ENCODE data around the gene PEG3.

The PEG3 gene

GRCh38 chr19:56838909-56839651 is 1.4 kb downstream of the PEG3 start:
- no peak for DNase-seq

DNA sequence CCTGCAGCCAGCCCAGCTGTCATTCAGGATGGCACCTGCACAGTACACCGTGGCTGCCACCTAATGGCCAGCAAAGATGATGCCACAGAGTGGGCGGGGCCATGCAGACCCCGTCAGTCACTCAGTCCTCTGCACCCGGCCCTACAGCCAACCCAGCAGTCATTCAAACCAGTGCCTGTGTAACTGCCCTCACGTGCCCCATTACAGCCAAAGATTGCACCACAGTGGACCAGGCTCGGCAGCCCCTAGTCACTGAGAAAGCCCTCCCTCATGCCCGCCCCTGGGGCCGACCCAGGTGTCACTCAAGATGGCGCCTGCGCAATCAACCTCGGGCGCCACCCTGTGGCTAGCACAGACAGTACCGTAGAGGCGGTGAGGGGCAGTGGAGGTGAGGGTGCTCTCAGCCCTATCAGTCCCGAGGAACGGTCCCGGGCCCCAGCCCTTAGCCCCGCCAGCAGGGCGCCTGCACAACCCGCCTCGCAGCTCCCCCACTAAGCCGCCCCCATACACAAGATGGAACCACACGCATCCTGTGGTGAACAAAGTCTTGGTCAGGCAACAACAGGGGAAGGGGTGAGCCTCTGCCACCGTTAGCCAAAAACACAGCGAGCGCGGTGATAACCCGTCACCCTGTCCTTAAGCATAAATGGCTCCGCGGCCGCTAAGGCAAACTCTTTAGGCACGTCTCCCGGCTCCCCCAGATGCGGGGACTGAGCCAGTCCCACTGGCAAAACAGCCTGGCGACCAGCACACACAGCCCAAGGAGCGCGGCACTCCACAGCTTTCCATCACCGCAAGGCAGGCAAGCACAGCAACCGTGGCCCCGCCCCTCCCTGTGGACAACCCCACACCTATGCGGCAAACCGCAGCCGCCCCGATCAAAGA is 2.3 kb downstream of the PEG3 start:
- no peak for DNase-seq

DNA sequence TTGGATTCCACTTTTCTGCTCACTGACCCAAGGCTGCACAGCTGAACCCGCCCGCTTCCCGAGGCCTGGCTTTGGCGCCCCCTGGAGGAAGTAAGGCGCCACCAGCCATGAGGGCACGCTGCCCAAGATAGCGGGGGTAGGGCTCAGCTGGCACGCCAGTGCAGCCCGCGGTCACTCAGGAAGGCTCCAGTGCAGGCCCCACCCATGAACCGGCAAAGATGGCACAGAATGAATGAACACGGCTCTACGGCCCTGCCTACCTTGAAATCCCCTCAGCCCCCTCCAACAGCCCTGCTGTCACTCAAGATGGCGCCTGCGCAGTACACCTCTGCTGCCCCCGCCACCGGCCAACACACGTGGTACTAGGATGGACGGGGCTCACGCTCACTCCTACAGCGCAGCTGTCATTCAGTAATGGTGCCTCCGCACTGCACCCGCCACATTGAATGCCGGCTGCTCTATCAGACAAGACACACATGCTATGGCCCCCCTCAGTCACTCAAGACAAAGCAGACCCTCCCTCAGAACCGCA is 3.0 kb downstream of the PEG3 start:
- no peak for DNase-seq

- no peak for DNase-seq
Measured at GRCh38 chr19:56837004-56837403, 3.5 kb downstream of the PEG3 start.

GRCh38 chr19:56836059-56836458 is 4.5 kb downstream of the PEG3 start:
- no peak for DNase-seq

DNA sequence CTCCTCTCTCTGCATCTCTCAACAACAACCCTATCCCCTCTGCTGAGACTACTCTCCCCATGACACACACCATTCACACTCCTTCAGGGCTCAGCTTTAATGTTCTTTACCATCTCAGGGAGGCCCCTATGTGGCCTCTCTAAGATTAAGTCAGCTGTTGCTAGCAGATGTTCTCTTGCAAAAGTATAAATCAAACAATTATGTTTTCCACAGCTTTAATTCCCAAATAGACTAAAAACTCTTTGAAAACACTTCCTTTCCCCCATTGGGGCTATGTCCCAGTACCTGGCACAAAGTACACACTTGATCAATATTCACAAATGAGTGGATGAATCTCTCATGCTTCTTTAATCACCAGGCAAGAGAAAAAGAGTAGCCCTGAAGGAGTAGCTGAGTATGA is 5.1 kb downstream of the PEG3 start:
- no peak for DNase-seq

DNA sequence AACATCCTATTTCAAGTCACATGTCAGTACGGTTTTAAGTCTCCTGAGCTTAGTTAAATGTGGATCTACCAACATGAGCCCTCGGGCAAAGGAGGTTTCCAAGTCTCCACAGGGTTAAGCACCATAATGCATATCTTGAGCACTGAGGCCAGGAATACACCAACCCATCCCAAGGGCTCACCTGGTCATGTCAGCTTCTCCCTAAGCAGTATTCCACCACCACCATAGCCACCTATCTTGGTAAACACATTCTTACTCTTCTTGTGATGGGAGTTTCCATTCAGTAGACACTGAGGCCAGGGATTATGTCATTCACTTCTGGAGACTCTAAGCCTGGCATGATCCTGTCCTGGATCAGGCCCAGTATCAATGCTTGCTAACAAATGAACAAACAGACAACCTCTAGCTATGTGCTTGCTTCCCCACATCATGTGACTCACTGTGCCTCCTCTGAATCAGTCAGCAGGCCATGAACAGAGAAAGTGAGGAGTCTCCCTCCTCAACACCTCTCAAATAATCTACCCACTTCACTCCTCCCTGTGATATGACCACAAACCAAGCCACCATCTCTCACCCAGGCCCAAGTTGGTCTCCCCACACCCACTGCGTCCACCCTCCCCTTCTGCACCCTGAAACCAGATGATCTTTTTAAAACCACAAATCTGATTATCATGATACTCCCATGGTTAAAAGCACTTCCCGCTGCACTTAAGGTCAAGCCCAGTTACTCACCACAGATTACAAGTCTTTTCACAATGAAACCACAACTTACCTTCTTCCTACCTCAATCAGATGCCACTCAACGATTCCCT is 5.8 kb downstream of the PEG3 start:
- DNase-seq = no peak

- DNase-seq = no peak
Measured at GRCh38 chr19:56832352-56832928, 8.1 kb downstream of the PEG3 start.

GRCh38 chr19:56831255-56831654 is 9.3 kb downstream of the PEG3 start:
- DNase-seq = no peak

- no peak for DNase-seq
Measured at GRCh38 chr19:56829596-56829995, 10.9 kb downstream of the PEG3 start.

GRCh38 chr19:56827708-56828107 is 12.8 kb downstream of the PEG3 start:
- DNase-seq = no peak

DNA sequence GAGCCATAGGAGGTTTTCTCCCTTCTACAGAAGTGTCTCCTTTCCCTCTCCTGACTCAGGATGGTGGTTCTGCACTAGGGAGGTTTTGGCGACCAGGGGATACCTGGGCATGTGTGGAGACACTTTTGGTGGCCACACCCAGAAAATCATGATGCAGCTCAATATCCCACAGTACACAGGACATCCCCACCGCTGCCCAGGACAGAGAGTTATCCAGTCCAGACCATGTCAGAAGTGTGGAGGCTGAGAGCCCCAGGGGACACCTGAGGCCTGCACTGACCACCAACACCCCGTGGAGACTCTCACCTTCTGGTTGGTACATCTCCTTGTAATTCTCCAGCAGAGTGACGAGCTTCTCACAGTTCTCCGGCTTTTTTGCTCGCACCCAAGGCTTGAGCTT is 16.6 kb downstream of the PEG3 start:
- no peak for DNase-seq

GRCh38 chr19:56823417-56823816 is 17.1 kb downstream of the PEG3 start:
- no peak for DNase-seq

GRCh38 chr19:56822755-56823154 is 17.8 kb downstream of the PEG3 start:
- DNase-seq = no peak

- DNase-seq = no peak
Measured at GRCh38 chr19:56821675-56822074, 18.9 kb downstream of the PEG3 start.

GRCh38 chr19:56821209-56821608 is 19.3 kb downstream of the PEG3 start:
- no peak for DNase-seq

DNA sequence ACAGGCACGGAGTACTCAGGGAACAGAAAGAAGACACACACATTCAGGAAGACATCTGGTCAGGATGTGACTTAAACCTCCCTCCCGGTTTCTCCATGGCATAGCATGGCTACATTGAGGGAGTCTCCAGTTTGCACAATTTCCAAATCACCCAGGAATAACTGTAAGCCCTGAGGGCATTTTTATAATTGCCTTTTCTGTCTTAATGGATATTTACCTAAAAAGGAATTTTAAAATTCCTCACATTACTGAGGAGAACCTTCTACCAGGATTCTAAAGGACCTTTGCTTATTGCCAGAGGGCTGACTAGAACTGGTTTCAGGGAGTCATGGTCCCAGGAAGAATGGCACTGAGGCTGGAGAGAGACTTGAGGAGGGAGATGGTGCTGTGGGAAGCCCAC is 21.4 kb downstream of the PEG3 start:
- no peak for DNase-seq

- DNase-seq = no peak
Measured at GRCh38 chr19:56814656-56815055, 25.9 kb downstream of the PEG3 start.

GRCh38 chr19:56813531-56813930 is 27.0 kb downstream of the PEG3 start:
- DNase-seq = no peak

GRCh38 chr19:56811480-56811879 is 29.0 kb downstream of the PEG3 start:
- no peak for DNase-seq

DNA sequence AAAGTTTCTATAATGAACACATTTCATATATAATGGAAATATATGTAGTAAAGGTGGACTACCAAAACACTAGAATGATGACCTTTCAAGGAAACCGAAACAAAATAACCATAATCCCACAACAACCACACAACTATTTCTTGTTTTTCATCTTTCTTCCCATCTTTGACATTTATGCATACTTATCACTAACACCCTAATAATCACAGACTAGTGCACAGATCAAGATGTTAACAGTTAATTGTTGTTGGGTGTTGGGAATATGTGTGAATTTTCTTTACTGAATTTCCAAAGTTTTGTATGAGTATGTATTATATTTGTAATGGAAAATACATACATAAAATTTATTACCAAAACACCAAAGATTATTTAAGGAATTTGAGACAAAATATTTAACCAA is 30.3 kb downstream of the PEG3 start:
- no peak for DNase-seq

GRCh38 chr19:56808717-56809392 is 31.7 kb downstream of the PEG3 start:
- DNase-seq = no peak

All from NCI-H1092 (cell line).